ENCODE results near the gene ITPKC. TPM values are rescaled to one million over a fixed set of nuclear protein-coding genes. Genes with fewer than 3 reads are reported as not detected.

ITPKC gene
- total and polyA plus RNA-seq, 2 of the 13 experiments (the other 11 are each of a cell fraction or from before 2014, with no cell fraction given), result 6.9 to 11.2 TPM

DNA sequence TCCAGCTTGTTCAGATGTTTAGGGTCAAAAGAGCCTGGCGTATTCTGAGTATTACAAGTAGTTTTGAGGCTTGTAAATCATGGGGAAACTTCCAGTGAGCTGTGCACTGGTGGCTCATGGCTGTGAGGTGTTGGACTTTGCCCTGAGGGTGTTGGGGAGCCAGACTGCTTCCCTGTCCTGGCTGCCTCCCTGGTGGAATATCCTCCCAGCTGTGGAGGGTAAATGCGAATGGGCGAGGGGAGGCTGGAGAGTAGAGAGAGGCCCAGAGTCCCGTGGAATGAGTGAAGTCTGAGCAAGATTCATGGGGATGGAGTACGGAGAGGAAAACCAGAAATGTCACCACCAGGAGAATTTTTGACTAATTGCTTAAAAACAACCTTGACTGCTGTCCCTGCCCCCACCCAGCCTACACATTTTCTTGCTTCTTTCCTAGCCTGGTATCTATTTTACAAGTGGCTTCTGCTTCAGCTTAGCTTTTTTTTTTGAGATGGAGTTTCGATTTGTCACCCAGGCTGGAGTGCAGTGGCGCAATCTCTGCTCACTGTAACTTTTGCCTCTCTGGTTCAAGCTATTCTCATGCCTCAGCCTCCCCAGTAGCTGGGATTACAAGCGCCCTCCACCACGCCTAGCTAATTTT lies 37.8 kb downstream of the ITPKC start (continued):
- TF ChIP-seq ZNF280B (CRISPR knock-in tag; IDR thresholded peaks at IDR 0.05; ENCODE audit: borderline replicate concordance), result no peak
- TF ChIP-seq HMG20B (CRISPR knock-in tag; conservative IDR thresholded peaks at IDR 0.05), result no peak
- TF ChIP-seq BRF2 (CRISPR knock-in tag; IDR thresholded peaks at IDR 0.05), result no peak
- no peak for TF ChIP-seq LCORL (IDR thresholded peaks at IDR 0.05)
- TF ChIP-seq LCORL (CRISPR knock-in tag; IDR thresholded peaks at IDR 0.05), result no peak
- no peak for TF ChIP-seq NFE2 (CRISPR knock-in tag; IDR thresholded peaks at IDR 0.05)
- TF ChIP-seq MATR3 (CRISPR knock-in tag; IDR thresholded peaks at IDR 0.05), result no peak
- TF ChIP-seq PLRG1 (conservative IDR thresholded peaks at IDR 0.05), result no peak
- no peak for TF ChIP-seq MXD3 (CRISPR knock-in tag; IDR thresholded peaks at IDR 0.05)
- no peak for TF ChIP-seq ZNF660 (CRISPR knock-in tag; IDR thresholded peaks at IDR 0.05; ENCODE audit: borderline replicate concordance, low read depth)
- TF ChIP-seq, protein P1, sequence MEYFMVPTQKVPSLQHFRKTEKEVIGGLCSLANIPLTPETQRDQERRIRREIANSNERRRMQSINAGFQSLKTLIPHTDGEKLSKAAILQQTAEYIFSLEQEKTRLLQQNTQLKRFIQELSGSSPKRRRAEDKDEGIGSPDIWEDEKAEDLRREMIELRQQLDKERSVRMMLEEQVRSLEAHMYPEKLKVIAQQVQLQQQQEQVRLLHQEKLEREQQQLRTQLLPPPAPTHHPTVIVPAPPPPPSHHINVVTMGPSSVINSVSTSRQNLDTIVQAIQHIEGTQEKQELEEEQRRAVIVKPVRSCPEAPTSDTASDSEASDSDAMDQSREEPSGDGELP (IDR thresholded peaks at IDR 0.05; ENCODE audit: borderline replicate concordance, low read depth), result peak; percentile 55; the same call in 1 of the 2 replicates
- TF ChIP-seq RFX3 (CRISPR knock-in tag; IDR thresholded peaks at IDR 0.05), result no peak
- no peak for TF ChIP-seq HNRNPK (IDR thresholded peaks at IDR 0.05; ENCODE audit: low read depth, low read length, poor library complexity, severe bottlenecking)
- no peak for TF ChIP-seq SP4 (CRISPR knock-in tag; IDR thresholded peaks at IDR 0.05)
- no peak for TF ChIP-seq ZNF775 (CRISPR knock-in tag; IDR thresholded peaks at IDR 0.05; ENCODE audit: borderline replicate concordance)
- no peak for TF ChIP-seq YEATS2 (CRISPR knock-in tag; IDR thresholded peaks at IDR 0.05; ENCODE audit: borderline replicate concordance)
- no peak for TF ChIP-seq MYNN (CRISPR knock-in tag; IDR thresholded peaks at IDR 0.05; ENCODE audit: low read depth)
- TF ChIP-seq ARID5B (CRISPR knock-in tag; IDR thresholded peaks at IDR 0.05), result peak; percentile 31; the same call in 1 of the 2 replicates
- no peak for TF ChIP-seq ZNF446 (CRISPR knock-in tag; IDR thresholded peaks at IDR 0.05)
- no peak for TF ChIP-seq ZBTB25 (CRISPR knock-in tag; IDR thresholded peaks at IDR 0.05)

Measured in HepG2 (cell line).